DMS 273 treated with DMSO at 0.1 percent for 48 hours (cell line): Measurements from ENCODE around the gene TMEM222.

Source experiments
- DNase-seq: peaks from one replicate; lab custom pipeline; 2025; lab: John Stamatoyannopoulos, UW

The TMEM222 gene

DNA sequence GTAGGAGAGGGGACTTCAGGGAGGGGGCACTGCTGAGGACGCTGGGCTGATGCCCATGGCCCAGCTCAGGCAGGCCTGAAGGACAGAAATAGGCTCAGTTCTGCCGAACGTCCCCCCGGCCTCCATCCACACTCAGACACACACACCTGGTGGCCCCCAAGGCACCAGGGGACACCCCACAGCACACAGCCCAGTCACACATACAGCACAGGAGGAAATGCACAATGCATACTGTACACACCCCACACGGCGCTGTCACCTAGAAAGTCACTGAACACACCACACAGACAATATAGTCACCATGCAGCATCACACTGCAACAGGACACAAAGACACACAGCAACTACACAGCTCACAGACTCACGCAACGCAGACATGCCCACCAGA is 20.4 kb downstream of the TMEM222 start:
- DNase-seq: no peak

DNA sequence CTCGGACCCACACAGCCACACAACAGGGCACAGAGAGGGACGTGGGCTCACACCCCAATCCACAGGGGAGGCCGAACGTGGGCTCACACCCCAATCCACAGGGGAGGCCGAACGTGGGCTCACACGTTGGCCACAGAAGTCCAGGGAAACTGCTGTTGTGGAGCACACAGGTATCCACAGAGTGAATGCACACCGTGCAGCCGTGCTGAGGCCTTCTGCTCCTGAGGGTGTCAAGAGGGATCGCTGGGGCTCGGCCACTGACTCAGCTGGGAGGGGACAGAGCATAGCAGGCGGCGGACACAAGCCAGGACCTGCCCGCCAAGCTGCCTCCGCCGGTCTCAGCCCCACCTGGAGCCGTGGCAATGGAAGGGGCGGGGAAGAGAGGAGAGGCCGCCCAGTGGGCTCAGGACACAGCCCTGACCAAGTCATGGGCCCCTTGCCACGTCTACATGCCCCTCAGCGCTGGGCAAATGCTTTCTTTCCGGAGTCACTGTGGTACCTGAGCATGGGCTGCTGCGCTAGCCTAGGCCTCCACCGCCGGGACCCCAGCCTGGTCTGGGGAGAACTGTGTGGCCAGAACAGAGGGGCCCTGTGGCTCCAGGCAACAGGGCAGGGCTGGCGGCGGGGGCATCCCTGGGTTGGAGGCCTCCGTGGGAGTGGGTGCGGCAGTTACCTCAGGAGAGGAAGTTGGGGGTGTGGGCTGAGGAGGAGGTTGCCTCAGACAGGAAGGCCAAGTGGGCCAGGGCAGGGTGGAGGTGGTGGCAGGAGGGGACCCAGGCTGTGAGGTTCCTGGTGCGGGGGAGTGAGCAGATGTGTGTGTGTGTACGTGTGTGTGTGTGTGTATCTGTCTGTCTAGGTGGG is 21.0 kb downstream of the TMEM222 start:
- DNase-seq: peak; percentile 70

DNA sequence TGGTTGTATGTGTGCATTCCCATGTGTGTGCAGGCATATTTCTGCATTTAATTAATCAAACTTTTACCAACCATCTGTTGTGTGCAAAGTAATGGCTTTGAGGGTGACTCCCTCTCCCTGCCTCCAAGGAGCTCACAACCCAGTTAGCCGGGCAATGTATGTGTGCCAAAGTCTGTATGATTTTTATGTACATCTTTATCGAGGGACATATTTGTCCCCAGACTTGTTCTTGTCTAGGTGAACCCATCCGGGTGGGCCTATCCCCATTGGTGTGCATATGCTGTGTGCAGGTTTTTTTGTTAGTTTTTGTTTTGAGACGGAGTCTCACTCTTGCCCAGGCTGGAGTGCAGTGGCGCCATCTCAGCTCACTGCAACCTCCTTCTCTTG is 21.7 kb downstream of the TMEM222 start:
- DNase-seq: no peak

DNA sequence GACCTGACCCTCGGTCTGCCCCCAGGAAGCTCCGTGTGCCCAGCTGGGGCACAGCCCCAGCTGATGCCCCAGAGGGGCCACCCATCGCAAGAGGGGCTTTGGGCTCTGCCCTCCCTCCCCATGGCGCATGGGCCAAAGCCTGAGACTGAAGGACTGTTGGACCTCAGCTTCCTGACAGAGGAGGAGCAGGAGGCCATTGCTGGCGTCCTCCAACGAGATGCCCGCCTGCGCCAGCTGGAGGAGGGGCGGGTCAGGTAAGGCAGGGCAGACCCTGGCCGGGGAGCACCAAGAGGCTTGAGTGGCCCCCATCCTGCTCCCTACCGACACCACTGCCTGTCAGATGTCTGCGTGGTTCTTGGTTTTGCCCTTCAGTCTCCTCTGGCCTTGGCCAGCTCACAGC is 23.3 kb downstream of the TMEM222 start:
- no peak for DNase-seq

DNA sequence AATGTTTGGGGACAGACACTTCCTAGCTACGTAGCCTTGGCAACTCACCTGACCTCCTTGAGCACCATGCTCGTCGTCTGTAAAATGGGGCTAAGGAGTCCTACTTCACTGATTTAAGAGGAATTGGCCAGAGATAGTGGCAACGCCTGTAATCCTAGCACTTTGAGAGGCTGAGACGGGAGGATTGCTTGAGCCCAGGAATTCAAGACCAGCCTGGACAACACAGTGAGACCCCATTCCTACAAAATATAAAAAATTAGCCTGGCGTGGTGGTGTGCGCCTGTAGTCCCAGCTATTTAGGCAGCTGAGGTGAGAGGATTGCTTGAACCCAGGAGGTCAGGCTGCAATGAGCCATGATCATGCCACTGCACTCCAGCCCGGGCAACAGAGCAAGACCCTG is 24.4 kb downstream of the TMEM222 start:
- DNase-seq: no peak

DNA sequence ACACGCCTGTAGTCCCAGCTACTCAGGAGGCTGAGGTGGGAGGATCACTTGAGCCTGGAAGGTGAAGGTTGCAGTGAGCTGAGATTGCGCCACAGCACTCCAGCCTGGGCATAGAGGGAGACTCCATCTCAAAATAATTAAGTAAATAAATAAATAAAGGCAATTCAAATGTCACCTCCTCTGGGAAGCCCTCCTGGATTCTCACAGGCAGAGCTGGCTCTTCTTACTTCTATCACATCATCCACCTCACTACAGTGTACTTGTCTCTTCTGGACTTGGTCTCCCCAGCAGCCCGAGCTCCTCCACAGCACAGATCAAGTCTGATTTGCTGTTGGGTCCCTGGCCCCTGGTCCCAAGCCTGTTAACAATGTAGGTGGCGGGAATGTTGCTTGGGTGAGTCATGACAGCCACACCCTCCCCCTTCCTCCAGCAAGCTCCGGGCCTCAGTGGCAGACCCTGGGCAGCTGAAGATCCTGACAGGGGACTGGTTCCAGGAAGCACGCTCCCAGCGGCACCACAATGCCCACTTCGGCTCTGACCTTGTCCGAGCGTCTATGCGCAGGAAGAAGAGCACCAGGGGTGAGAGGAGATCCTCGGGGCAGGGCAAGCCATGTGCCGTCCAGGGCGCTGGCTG is 25.1 kb downstream of the TMEM222 start:
- no peak for DNase-seq

DNA sequence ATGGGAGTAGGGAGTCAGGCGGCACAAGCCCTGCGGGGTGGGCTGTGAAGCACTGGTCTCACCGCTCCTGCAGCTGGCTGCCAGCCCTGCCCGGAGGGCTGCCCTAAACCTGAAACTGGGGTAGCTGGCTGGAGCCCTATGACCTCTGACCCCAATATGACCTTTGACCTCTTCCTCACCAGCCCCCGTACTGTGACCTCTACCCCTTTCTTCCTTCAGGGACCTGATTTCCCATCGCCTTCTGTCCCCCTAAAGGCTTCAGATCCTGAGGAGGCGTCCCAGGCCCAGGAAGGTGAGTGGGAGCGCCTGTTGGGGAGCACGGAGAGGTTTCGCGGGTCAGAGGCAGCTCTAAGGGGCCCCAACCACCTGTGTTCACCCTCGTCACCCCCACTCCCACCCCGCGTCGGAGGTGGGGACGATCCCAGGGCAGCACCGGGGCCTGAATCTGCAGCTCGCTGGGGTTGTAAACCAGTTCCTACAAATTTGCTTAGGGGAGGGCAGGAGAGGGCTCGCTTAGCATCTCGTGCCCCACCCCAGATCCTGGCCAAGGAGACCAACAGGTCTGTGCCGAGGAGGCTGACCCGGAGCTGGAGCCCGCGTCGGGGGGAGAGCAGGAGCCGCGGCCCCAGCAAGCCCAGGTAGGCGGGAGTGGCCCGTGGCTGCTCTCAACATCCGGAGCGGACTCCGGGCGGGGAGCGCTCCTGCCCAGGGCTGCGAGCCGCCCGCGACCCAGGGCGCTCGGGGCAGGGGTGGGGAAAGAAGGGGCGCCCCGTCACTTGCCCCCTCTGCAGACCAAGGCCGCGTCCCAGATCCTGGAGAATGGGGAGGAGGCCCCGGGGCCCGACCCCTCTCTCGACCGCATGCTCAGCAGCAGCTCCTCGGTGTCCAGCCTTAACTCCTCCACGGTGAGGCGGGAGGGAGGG is 27.2 kb downstream of the TMEM222 start:
- DNase-seq: no peak

DNA sequence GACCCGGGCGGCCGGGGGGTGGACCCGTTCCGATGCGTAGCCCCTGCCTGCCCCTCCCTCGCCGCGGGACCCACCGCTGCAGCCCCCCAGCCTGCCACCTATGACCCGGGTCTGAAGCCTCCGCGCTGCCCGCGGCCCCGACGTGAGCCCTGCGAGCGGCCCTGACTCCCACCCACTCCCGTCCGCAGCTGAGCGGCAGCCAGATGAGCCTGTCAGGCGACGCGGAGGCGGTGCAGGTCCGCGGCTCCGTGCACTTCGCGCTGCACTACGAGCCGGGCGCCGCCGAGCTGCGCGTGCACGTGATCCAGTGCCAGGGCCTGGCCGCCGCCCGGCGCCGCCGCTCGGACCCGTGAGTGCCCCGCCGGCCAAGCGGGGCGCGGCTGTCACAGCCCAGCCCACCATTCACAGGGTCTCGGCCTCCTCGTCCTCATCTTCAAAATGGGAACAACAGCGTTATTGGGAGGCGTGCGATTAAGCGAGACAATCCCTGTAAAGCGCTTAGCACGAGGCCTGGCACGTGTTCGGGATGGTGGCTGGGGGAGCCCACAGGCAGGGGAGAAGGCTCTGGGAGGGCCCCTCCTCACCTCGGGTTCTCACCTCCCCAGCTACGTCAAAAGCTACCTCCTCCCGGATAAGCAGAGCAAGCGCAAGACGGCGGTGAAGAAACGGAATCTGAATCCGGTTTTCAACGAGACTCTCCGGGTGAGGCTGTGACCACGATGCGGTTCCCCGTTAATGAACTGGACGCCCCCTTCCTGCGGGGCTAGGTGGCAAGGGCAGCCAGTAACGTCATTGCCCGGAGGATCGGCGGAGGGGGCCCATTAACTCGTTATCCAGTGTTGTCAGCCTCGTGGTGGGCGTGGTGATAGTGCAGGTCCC is 28.1 kb downstream of the TMEM222 start:
- no peak for DNase-seq

DNA sequence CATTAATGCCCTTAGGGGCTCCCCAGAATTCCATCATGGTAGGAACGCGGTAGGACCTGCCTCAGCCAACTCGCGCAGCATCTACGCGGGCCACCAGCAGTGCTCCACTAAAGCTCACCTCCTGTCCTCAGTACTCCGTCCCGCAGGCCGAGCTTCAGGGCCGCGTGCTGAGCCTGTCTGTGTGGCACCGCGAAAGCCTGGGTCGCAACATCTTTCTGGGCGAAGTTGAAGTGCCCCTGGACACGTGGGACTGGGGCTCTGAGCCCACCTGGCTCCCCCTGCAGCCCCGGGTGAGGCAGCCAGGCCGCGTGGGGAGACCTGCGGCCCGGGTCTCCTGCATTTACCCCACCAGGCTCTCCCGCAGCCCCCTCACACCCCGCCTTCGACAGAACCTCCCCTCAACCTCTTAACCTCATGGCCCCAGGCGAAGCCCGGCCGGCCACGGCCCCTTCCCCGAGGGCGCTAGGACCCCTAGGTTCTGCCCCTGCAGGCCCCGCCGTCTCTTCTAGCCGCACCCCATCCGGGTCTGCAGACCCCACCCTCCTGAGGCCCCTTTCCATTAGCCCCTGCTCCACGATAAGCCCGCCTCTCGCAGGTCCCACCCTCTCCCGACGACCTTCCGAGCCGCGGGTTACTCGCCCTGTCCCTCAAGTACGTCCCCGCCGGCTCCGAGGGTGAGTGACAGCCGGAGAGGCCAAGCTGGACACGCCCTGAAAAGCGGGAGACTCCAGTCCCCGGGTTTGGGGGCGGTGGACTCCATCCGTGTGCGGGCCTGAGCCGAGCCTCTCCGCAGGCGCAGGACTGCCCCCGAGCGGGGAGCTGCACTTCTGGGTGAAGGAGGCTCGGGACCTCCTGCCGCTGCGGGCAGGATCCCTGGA is 28.9 kb downstream of the TMEM222 start:
- no peak for DNase-seq

DNA sequence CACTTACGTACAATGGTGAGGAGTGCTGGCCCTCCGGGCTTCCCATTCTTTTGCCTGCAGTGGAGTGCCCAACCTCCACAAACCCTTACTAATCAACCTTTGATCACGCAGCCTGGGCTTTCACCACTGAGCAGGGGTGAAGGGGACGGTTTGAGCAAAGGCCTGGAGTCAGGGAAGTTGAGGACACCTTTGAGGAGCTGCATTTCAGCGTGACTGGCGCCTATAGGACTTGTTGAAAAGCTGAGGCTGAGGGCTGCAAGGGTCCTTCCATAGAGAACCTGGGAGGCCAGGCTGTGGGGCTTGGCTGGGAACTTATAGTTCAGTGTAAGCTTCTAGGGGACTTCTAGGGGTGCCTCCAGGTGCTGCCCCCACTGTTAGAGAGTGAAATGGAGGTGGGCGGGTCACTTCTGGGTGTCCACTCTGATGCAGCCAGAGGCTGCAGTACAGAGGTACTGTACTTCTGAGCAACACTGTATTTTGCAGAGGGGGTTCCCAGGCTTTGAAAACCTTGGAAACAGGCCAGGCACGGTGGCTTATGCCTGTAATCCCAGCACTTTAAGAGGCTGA is 29.7 kb downstream of the TMEM222 start:
- DNase-seq: no peak

DNA sequence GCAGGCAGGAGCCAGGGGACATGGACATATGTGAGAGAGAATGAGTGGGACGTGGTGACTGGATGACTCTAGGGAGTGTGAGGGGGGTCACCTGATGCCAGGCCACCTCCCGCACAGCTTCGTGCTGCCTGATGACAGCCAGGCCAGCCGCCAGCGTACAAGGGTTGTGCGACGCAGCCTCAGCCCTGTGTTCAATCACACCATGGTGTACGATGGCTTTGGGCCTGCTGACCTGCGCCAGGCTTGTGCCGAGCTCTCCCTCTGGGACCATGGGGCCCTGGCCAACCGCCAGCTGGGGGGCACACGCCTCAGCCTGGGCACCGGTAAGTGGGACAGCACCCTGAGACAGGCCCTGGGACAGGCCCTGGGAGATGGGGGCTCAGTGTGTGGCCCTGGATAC is 31.2 kb downstream of the TMEM222 start:
- no peak for DNase-seq

DNA sequence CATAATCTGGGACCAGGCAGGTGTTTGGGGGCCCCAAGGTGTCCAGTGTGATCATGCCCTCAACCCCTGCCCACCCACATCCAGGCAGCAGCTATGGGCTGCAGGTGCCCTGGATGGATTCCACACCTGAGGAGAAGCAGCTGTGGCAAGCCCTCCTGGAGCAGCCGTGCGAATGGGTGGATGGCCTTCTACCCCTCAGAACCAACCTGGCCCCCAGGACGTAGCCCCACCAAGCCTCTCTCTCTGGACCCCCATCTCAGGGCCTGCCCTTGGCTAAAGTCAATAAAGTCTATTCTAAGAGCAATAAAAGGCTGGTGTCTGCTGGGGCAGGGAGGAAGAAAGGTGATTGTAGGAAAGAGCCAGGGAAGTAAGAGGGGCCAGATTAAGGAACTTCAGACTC is 31.7 kb downstream of the TMEM222 start:
- no peak for DNase-seq

DNA sequence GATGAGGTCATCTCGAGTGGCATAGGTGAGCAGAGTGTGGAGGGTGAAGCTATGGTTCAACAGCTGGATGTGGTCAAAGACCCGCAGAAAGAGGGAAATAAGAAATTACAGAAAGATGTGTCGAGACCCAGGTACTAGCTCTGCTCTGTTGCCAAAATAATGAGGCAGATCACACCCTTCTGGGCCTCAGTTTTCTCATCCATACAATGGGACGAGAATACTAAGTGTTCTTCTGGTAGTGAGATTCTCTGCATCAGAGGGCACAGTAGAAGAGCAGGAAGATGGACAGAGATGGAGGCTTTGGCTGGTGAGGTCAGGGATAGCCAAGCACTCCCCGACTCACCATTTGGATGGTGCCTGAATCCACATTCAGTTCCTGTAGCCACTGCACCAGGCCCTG is 33.7 kb downstream of the TMEM222 start:
- DNase-seq: no peak

DNA sequence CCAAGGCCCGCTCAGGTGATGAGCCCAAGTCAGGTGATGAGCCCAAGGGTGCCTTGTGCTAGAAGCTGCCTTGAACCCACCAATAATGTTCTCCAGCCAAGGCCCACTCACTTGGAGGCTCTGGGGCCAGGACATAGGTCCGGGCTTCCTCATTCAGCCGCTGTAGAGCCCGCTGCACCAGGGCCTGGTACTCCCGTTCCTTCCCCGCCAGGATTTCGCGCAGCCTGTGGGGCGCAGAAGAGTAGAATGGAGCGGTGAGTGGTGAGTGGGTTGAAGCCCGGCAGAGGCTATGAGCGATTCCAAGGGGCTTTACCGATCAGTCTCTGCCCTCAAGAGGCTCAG is 34.3 kb downstream of the TMEM222 start:
- no peak for DNase-seq

DNA sequence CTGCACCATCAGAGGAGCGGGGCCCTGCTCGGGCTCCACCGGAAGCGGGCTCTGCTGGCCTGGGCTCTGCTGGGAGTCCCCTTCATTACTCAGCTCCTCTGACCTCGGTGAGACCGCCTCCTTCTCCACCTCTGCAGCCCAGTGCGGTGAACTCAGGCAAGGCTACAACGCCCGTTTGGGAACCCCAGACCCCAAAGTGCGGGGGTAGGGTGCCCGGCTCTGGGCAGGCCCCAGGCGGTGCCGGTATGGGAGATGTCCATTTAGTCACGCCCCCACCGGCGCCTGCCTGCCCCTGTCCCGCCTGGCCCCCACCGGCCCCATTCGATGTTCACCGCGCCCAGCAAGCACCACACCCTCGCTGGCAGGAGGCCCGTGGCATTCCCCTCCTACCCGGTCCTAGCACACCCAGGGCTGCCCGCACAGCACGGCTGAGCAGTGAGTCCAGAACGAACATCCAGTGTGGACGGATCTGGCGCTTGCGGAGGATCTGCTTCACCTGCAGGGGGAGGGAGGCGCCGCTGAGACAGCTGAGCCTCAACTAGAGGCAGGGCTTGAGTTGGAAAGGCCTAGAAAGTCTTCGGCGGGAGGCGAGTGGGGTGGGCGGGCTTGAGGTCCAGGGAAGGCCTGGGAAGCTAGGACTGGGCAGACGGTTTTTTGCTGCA is 34.8 kb downstream of the TMEM222 start:
- no peak for DNase-seq

DNA sequence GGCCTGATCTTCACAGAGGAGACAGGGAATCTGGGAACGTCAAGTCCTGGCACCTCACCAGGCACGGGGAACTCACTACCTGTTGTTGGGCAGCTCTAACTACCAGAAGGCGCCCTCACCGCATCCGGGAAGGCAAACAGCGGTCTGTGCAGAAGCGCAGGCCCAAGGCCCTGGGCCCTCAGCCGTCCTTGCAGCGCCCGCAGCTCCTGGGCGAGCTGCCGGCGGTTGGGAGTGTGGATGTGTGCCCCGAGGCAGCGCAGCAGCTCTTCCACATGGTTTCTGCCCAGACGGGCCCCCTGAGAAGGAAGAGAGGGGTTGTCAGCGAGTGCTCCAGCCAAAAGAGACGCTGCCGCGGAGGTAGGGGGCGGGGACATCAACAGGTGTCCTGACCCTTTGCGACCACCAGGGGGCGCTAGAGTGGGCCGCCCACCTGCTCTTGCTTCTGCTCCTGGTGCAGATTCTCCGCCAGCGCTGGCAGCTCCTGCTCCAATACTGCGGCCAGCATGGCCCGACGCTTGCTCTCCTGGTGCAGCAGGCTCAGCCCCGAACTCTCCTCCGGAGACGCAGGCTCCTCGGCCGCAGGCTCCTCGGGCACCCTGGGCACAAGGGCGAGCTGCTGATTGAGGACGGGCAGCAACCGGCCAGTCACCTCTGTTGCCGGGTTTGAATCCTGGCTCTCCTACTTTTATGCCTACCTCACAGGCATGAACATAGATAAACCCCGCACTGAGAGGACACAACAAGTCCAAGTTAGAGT is 35.5 kb downstream of the TMEM222 start:
- DNase-seq: peak; percentile 38

DNA sequence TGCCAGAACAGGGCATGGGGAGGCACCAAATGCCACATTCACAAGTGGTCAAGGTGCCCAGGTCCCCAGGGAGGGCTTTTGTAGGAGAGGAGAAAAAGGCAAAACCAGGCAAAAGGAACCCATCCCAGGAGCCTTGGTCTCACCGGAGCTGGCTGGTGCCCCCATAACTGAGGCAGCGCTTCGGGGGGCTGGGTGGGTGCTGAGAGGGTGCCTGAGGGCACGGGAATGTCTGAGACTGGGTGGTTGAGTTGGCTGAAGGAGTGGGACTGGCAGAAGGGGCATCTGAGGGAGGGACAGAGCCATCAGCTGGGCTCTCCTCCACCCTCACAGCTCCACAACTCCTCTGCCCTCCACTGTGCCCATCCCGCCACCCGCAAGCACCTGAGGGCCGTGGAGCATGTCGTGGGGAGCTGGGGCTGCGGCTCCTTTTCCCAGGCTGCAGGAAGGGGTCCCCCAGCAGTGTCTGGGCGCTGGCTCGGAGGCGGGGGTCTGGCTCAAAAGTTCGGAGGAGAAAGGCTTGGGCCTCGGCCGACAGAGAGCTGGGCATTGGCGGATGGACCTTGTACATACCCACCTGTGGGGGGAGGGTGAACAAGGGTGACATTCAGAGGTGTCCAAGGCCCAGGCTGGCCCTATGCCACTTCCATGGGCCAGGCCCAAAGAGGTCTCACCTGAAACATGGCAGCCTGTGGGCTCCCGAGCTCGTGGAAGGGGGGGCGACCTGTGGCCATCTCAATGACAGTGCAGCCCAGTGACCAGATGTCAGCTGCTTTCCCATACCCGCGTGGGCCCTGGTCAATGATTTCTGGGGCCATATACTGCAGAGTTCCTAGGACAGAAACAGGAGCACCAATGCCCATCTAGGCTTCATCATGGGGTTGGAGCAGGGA is 36.3 kb downstream of the TMEM222 start:
- DNase-seq: no peak

DNA sequence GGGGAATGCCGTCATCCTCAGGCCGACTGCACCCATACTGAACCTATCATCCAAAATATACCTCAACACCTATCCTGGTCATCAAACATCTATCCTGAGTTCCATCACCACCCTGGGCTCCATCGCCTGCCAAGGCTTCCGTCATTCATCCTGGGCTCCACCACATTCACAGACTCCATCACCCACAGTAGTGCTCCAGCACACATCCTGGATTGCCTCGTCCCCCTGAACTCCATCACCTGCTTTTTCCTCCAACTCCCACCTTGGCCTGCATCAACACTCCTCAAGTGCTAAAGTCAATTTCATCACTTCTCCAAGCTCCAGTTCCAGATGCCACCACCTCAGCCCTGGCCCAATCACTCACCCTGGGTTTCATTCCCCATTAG is 37.0 kb downstream of the TMEM222 start:
- no peak for DNase-seq
